Suprapubic skin (tissue), 4 donors: ENCODE measurements around the gene SLC38A6. TPM values are rescaled to one million over a fixed set of nuclear protein-coding genes. Genes with fewer than 3 reads are reported as not detected.

ENCODE experiments used
- DNase-seq, 2 donors: peaks; one replicate each; pipeline ENCODE4 v3.0.0-alpha.2; 2019; ENCODE audit warnings: low spot score in 2 of 2
- H3K27ac ChIP-seq: fragments of 200-600 bp; sonication (generic); one replicate; pipeline ENCODE4 v1.5.1; 2019
- H3K27me3 ChIP-seq: fragments of 200-600 bp; sonication (generic); one replicate; pipeline ENCODE4 v1.5.1; 2019
- H3K36me3 ChIP-seq: fragments of 200-600 bp; sonication (generic); one replicate; pipeline ENCODE4 v1.5.1; 2019
- H3K4me1 ChIP-seq: fragments of 200-600 bp; sonication (generic); one replicate; pipeline ENCODE4 v1.5.1; 2019
- H3K4me3 ChIP-seq: fragments of 200-600 bp; sonication (generic); one replicate; pipeline ENCODE4 v1.5.1; 2019; ENCODE audit warnings: mild to moderate bottlenecking
- H3K9me3 ChIP-seq: fragments of 200-600 bp; sonication (generic); one replicate; pipeline ENCODE4 v1.5.1; 2019
- EP300 ChIP-seq: sonication (generic); formaldehyde crosslinking; IDR thresholded peaks from one replicate; pipeline ENCODE4 v1.6.1; 2017; ENCODE audit warnings: antibody characterized with exemption
- POLR2A ChIP-seq, 2 donors: fragments of 450-650 bp; IDR thresholded peaks; one replicate each; pipeline ENCODE4 v1.6.1; 2017; ENCODE audit warnings: antibody characterized with exemption in 2 of 2, mild to moderate bottlenecking in 2 of 2, moderate library complexity in 2 of 2
- POLR2AphosphoS5 ChIP-seq, 3 donors: sonication (generic); formaldehyde crosslinking; IDR thresholded peaks; one replicate each; pipeline ENCODE4 v1.6.1; 2017; ENCODE audit warnings: antibody characterized with exemption in 3 of 3
- WGBS: methylation state at CpG from one replicate; pipeline ENCODE4 v1.1.5; 2018; 5-methylcytosine and 5-hydroxymethylcytosine counted together
- total RNA-seq, 4 donors: library from RNA; depleted of rRNA; stranded (reverse); fragments of >200 nt; gene quantifications; one replicate each; pipeline ENCODE4 v1.1.0, GENCODE V29; 2016
- TF ChIP-seq, protein P1 (sequence below), 2 donors: fragments of 200-600 bp in 1 of 2; fragments of 450-650 bp in 1 of 2; sonication (generic) in 1 of 2; IDR thresholded peaks; one replicate each; pipeline ENCODE4 v1.5.1; 2016 to 2019; ENCODE audit warnings: antibody characterized with exemption in 2 of 2, mild to moderate bottlenecking in 1 of 2, moderate library complexity in 1 of 2

Gene SLC38A6
- total RNA-seq, 4 donors from 2014 or later, result 7.8 to 14.3 (median 11.2) TPM

DNA sequence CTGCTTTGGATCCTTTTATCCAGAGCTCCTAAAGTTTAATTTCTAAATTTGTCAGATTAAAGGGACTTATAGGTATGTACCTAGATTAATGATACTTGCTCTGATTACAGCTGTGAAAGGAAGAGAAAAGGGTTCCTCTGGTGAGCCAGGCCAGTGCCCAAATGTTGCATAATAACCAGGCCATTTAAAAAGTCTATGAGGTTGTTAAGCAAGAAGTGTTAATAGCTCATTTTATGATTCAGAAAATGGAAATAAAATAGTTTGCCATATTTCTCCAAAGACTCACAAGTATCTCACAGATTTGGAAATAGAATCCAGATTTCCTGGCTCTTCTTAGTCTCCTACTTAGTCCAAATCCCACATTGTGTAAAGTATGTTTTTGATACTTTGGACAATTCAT, 67.6 kb downstream of the SLC38A6 start:
- Histone ChIP-seq H3K27me3 (no peaks in the 10 kb centered on the region), H3K27ac (no peak overlapping the region), H3K4me3 (no peak overlapping the region), H3K36me3 (peaks cover 3% of the 10 kb centered on the region), H3K9me3 (no peaks in the 10 kb centered on the region), H3K4me1 (peaks cover 4% of the 10 kb centered on the region)
- TF ChIP-seq, protein P1, sequence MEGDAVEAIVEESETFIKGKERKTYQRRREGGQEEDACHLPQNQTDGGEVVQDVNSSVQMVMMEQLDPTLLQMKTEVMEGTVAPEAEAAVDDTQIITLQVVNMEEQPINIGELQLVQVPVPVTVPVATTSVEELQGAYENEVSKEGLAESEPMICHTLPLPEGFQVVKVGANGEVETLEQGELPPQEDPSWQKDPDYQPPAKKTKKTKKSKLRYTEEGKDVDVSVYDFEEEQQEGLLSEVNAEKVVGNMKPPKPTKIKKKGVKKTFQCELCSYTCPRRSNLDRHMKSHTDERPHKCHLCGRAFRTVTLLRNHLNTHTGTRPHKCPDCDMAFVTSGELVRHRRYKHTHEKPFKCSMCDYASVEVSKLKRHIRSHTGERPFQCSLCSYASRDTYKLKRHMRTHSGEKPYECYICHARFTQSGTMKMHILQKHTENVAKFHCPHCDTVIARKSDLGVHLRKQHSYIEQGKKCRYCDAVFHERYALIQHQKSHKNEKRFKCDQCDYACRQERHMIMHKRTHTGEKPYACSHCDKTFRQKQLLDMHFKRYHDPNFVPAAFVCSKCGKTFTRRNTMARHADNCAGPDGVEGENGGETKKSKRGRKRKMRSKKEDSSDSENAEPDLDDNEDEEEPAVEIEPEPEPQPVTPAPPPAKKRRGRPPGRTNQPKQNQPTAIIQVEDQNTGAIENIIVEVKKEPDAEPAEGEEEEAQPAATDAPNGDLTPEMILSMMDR (IDR thresholded peaks at IDR 0.05), result no peak
- TF ChIP-seq EP300 (no peak), POLR2A (IDR thresholded peaks at IDR 0.05) (no peak), POLR2AphosphoS5 (IDR thresholded peaks at IDR 0.05) (no peak)
- DNase-seq, result no peak

DNA sequence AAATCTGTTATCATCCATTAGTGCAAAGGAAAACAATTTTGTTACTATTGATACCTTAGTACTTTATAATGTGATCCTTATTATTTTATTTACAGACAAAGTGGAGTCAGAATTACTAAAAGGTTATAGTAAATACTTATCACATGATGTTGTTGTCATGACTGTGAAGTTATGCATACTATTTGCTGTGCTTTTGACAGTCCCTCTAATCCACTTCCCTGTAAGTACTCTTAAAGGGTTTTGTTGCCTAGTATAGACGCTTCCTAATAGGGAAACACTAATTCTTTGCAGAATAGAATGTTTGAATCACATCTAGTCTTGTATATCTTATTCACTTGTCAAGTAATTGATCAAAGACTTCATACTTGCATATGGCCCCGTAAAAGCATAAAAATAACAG, 69.4 kb downstream of the SLC38A6 start:
- peaks cover 4% of the 10 kb centered on the region for H3K4me1 ChIP-seq
- DNase-seq, result no peak
- H3K9me3 ChIP-seq, result no peaks in the 10 kb centered on the region
- 72% methylated on average over 2 of the region's 2 CpGs for WGBS
- peaks cover 3% of the 10 kb centered on the region for H3K36me3 ChIP-seq
- no peak overlapping the region for H3K27ac ChIP-seq
- H3K27me3 ChIP-seq, result no peaks in the 10 kb centered on the region
- H3K4me3 ChIP-seq, result no peak overlapping the region
- TF ChIP-seq POLR2A (IDR thresholded peaks at IDR 0.05) (no peak), POLR2AphosphoS5 (IDR thresholded peaks at IDR 0.05) (no peak)

DNA sequence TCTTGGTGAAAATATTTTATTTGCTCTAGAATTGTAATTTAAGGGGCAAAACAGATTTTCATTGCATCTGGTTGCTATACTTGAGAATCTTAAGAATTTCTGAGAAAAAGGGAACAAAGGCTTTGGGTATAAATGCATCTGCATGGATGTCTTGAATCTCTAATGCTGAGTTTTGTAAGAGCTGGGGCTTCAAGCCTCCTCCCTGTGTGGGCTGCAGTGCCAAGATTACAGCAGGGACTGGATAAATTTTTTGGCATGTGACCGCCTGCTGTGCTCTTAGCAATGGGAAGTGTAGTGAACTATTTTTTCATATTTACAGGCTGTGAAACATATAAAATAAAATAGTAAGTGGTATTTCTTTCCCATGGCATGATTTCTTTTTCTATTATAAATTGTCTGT, 70.0 kb downstream of the SLC38A6 start:
- H3K27ac ChIP-seq, result no peak overlapping the region
- TF ChIP-seq POLR2A (IDR thresholded peaks at IDR 0.05), result no peak
- TF ChIP-seq EP300, result no peak
- TF ChIP-seq, protein P1 (IDR thresholded peaks at IDR 0.05), result no peak
- TF ChIP-seq POLR2AphosphoS5 (IDR thresholded peaks at IDR 0.05), result no peak
- no peaks in the 10 kb centered on the region for H3K36me3 ChIP-seq
- DNase-seq, result no peak
- no peak overlapping the region for H3K4me3 ChIP-seq
- no peaks in the 10 kb centered on the region for H3K9me3 ChIP-seq
- H3K27me3 ChIP-seq, result no peaks in the 10 kb centered on the region
- H3K4me1 ChIP-seq, result peaks cover 4% of the 10 kb centered on the region
- 42% methylated on average over 1 of the region's 1 CpG for WGBS

DNA sequence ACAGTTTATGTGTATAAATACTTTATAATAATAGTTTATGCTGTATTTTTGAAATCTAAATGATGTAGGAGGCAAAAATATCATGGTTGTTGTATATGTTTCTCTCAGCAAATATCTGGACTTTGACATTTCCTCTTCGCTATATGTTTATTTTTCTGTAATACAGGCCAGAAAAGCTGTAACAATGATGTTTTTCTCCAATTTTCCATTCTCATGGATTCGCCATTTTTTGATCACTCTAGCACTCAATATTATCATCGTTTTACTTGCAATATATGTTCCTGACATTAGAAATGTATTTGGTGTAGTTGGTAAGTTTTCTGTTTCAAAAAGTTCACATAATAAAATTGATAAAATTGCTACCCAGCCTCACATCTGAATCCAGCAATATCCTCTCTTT, 70.6 kb downstream of the SLC38A6 start:
- Histone ChIP-seq H3K27me3 (no peaks in the 10 kb centered on the region), H3K9me3 (no peaks in the 10 kb centered on the region), H3K4me3 (no peak overlapping the region), H3K4me1 (peaks cover 4% of the 10 kb centered on the region), H3K36me3 (no peaks in the 10 kb centered on the region), H3K27ac (no peak overlapping the region)
- no peak for DNase-seq
- no peak for TF ChIP-seq EP300
- TF ChIP-seq, protein P1 (IDR thresholded peaks at IDR 0.05), result no peak
- TF ChIP-seq POLR2AphosphoS5 (IDR thresholded peaks at IDR 0.05), result no peak
- no peak for TF ChIP-seq POLR2A (IDR thresholded peaks at IDR 0.05)
- WGBS, result 89% methylated on average over 3 of the region's 3 CpGs

DNA sequence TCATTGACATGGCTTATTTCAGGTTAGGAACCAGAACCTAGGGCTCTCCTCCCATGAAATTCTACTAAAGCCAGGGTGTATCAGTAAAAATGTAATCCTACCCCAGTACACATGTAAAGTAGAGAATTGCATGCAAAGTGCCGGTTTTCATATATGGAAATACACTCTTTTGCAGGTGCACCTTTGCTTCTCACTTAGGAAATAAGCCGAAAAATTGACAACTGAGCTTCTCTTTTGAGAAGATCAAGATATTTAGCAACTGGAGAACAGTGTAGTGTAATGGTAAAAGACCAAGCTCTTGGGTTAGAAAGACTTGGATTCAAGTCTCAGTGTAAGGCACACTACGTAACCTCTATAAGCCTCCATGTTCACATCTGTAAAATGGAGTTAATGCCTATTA, 82.4 kb downstream of the SLC38A6 start:
- H3K27ac ChIP-seq, result no peak overlapping the region
- H3K4me3 ChIP-seq, result no peak overlapping the region
- H3K36me3 ChIP-seq, result no peaks in the 10 kb centered on the region
- H3K4me1 ChIP-seq, result no peaks in the 10 kb centered on the region
- DNase-seq, result no peak
- TF ChIP-seq, protein P1 (IDR thresholded peaks at IDR 0.05), result no peak
- TF ChIP-seq EP300 (no peak), POLR2A (IDR thresholded peaks at IDR 0.05) (no peak), POLR2AphosphoS5 (IDR thresholded peaks at IDR 0.05) (no peak)
- H3K27me3 ChIP-seq, result no peaks in the 10 kb centered on the region
- 96% methylated on average over 3 of the region's 3 CpGs for whole genome bisulfite sequencing
- H3K9me3 ChIP-seq, result no peaks in the 10 kb centered on the region

DNA sequence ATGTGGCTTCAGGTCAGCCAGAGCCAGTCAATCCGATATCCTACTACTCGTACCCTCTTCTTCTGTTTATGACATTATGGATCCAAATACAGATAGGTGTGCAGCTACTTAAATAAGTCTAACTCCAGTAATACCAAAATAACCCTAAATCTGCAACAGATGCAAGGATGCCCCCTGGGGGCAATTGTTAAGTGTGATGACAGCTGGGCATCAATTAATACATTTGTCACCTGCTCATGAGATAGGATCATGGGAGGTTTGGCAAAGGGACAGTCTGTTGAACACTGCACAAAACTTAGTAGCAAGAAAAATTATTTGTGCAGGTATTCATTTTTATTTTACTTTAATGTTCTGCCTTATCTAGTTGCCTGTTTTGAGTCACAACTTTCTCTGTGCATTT, 83.2 kb downstream of the SLC38A6 start:
- H3K4me1 ChIP-seq, result no peaks in the 10 kb centered on the region
- WGBS, result 97% methylated on average over 2 of the region's 2 CpGs
- DNase-seq, result no peak
- no peak overlapping the region for H3K27ac ChIP-seq
- TF ChIP-seq, protein P1 (IDR thresholded peaks at IDR 0.05), result no peak
- no peak for TF ChIP-seq POLR2AphosphoS5 (IDR thresholded peaks at IDR 0.05)
- TF ChIP-seq POLR2A (IDR thresholded peaks at IDR 0.05), result no peak
- TF ChIP-seq EP300, result no peak
- no peaks in the 10 kb centered on the region for H3K36me3 ChIP-seq
- no peaks in the 10 kb centered on the region for H3K9me3 ChIP-seq
- H3K27me3 ChIP-seq, result no peaks in the 10 kb centered on the region
- no peak overlapping the region for H3K4me3 ChIP-seq
